GM08714 (cell line): Measurements from ENCODE around the gene HKDC1.
"Not testable (repeated sequence)": the region's sequence is repeated elsewhere in the genome, so short reads cannot be mapped to it uniquely, and the experiment has no call there.

Experiments
- H3K4me3 ChIP-seq: fragments of 200-500 bp; sonication (Bioruptor generic); 2 replicates; pipeline ENCODE4 v1.5.1; 2014; ENCODE audit warnings: mild to moderate bottlenecking, low read length, inconsistent platforms
- ZNF274 ChIP-seq: IDR thresholded peaks from 2 replicates; pipeline ENCODE4 v1.6.1; 2012; ENCODE audit warnings: mild to moderate bottlenecking, low read depth, low read length

Gene HKDC1

DNA sequence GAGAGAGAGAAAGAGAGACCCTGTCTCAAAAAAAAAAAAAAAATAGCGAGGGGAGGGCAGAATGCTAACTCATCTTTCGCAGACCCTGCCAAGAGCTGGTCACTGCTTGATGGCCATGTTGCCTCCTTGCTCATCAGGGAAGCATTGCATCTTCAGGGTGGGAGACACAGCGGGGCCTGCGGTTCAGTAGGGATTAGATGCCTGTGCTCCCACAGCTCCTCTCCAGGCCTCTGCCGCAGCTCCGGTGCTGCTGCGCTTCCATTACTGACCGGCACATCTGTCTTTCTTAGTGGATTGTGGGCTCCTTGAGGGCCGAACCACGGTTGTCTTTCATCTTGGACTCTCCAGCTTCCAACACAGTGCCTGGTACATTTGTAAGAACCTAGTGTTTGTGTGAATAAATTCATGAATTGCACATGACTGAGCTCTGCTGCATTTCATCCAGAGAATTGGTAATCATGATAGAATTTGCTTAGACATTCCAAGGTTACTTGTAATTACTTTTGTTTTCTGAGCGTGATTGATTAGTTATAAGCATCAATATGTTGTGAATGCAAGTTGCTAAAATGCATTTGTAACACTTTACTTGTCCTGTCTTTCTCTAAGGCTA is 75.0 kb downstream of the HKDC1 start:
- H3K4me3 ChIP-seq, result no peak overlapping the region
- TF ChIP-seq ZNF274, result no peak

DNA sequence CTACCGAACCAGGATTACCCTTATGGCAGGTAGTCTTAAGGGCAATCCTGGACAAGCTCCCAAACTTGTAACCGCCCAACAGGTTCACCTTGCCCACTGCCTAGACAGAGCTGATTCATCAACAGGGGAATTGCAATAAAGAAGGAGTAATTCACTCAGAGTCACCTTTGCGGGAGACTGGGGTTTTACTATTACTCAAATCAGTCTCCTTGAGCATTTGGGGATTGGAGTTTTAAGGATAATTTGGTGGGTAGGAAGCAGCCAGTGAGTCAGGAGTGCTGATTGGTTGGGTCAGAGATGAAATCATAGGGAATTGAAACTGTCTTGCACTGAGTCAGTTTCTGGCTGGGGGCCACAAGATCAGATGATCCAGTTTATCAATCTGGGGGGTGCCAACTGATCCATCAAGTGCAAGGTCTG is 83.5 kb downstream of the HKDC1 start:
- H3K4me3 ChIP-seq, result no peak overlapping the region
- no peak for TF ChIP-seq ZNF274

DNA sequence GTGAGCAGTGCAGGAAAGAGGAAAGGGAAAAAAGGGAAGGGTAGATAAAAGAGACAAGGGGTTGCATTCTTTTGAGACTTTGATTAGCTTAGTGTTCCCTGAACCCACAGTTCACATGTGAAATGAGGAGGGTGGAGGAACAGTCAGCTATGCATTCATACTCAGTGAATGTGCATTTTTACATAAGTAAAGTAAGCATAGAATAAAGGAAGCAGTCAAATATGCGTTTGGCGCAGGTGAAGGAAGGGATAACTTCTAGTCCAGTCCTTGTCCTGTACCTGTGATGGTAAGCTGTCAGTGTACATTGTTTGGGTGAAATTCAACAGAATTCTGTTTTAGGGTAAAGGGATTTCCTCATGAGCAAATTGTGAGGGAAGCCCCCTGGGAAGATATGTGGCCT is 86.3 kb downstream of the HKDC1 start:
- H3K4me3 ChIP-seq, result no peak overlapping the region
- TF ChIP-seq ZNF274, result no peak

DNA sequence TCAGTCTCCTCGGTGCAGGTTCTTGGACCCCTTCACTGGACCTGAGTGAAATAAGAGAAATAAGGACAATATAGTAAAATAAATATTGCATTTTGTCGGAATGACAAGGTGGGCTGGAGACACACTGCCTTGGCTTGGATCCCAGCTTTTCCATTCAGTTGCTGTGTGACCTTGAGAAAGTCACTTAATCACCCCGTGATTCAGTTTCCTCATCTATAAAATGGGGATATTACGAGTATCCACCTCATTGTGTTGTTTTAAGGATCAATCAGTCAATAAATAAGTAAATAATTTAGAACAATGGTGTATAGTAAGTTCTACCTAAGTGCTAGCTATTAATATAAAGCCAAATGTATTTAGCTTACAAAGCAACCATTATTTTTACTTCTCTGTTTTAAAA is 87.3 kb downstream of the HKDC1 start:
- no peak overlapping the region for H3K4me3 ChIP-seq
- TF ChIP-seq ZNF274, result no peak

DNA sequence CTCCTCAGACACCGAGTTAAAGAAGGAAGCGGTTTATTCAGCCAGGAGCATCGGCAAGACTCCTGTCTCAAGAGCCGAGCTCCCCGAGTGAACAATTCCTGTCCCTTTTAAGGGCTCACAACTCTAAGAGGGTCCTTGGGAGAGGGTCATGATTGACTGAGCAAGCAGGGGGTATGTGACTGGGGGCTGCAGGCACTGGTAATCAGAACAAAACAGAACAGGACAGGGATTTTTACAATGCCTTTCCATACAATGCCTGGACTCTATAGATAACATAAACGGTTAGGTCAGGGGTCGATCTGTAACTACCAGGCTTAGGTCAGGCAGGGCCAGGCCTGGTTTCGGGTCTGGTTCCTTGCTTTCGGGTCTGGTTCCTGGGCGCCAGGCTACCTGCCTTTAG is 88.2 kb downstream of the HKDC1 start:
- not testable (repeated sequence) for H3K4me3 ChIP-seq

DNA sequence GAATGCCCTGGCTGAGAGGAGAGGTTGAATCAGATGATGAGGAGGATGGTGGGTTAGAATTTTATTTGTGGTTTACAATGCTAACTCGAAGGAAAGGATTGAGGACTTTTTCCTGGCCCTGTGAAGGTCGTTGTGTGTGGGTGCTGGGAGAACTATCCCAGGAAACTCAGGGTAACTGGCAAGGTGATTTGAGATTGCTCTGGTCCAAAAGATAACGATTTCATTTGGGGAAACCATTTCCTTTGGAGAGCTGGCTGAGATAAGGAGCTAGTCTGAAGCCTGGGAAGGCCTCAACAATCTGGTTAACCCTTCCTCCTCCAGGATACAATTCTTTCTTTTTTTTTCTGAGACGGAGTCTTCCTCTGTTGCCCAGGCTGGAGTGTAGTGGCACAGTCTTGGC is 91.2 kb downstream of the HKDC1 start:
- TF ChIP-seq ZNF274, result no peak
- no peak overlapping the region for H3K4me3 ChIP-seq

DNA sequence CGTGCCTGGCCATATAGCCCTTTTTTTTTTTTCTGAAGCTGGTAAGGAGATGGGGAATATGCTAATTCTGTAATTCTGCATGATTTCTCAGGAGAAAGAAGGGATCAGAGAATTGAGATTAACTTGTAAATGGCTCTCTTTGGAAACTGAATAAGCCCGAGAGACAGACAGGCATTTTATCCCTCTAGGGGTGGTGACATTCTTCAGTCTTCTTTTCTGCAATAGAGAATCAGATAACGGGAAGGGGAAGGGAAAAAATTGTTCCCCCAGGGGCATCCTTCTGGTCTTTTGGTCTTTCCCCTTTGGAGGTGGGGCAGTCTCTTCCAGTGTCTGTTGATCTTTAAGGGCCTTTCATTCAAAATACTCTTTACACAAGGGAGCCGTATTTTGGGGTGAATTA is 92.4 kb downstream of the HKDC1 start:
- no peak overlapping the region for H3K4me3 ChIP-seq

DNA sequence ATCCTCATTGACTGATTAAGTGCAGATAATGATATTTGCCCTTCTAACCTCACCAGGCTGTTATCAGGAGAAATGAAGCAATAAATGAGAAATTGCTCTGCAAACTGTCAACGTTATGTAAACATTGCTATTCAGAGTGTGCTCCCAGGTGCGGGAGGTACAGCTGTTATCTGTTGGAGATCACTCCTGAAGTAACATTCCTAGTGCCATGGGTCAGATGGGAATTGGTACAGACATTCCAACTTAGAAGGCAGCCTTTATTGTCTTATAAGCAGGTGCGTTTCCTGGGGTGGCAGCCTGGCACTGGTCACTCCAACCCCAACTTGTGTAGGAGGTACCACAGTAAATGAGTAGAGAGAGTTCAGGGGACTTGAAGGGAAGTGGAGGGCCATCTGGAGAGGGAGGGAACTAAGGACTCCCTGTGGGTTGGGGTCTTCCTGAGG is 95.0 kb downstream of the HKDC1 start:
- TF ChIP-seq ZNF274, result no peak
- H3K4me3 ChIP-seq, result no peak overlapping the region

More for the DNA sequence above, 92.4 kb downstream of the HKDC1 start:
- no peak for TF ChIP-seq ZNF274

DNA sequence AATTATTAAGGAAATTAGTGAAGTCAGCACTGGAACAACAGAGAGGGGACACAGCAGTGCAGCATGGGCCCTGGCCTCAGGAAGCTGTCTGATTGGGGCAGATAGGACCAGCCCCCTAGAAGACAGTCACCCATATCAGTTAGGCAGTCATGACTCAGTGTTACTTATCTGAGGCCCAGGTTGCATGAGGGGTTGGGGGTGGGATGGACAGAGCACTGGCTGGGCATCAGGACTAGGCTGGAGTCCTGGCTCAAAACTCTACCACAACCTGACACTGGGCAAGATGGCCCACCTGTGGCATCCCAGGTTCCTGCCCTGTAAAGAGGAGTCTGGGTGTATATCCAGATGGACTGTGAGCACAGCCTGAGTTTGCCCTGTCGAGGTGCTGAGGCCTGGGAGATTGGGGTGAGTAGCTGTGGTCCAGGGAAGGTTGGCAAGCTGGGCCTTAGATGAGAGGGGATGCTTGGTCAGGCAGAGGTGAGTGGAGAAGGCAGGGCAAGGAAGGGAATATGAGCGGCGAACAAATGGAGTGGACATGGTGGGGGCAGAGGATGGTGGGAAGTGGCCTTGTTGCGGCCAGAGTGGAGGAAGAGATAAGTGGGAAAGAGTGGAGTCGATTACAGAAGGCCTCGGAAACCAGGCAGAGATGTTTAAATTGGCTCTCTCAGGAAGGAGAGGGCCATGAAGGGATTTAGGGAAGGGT is 95.6 kb downstream of the HKDC1 start:
- no peak overlapping the region for H3K4me3 ChIP-seq

DNA sequence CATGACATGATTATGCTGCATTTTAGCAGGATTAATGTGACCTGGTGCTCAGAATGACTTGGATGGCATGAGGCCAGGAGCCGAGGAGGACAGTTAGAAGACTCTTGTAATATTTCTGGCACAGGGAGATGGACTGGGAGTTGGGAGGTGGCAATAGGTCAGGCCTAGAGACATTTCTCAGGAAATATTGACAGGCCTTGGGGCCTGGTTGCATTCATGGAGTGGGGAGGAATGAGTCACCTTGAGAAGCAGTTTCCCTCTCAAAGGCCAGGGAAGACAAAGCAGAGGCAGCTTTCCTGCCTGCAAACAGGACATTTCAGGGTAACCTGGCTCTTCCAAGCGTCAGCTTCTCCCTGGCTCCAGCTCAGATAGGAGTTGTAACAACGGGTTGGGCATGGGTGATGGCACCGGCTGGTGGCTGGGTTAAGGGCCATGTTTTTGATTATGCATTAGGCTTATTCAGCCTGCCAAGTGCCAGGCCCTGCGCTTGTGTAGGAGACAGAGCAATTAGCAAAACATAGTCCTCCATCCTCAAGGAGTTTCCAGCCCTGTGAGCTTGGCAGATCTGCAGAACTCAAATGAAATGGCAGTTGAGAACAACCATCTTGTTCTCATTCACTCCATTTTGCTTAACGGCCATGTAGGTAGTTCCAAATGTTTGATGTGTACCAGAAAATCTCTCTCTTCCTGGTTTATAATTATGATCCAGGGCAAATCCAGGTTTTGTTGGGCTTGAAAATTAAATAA is 96.4 kb downstream of the HKDC1 start:
- no peak overlapping the region for H3K4me3 ChIP-seq
- no peak for TF ChIP-seq ZNF274

More for the DNA sequence above, 95.6 kb downstream of the HKDC1 start:
- no peak for TF ChIP-seq ZNF274
